AG04450 (cell line): ENCODE measurements around the gene FOSB. TPM values are rescaled to one million over a fixed set of nuclear protein-coding genes. Genes with fewer than 3 reads are reported as not detected.

ENCODE experiments used
- CTCF ChIA-PET: fragments of 300-600, 350-600 bp; formaldehyde crosslinking; extraction: SDS; loops from one replicate; lab custom pipeline; 2022; ENCODE audit warnings: antibody characterized with exemption, inconsistent platforms; lab: Charles Lee
- POLR2A ChIA-PET: fragments of 350-600 bp; formaldehyde crosslinking; extraction: SDS; loops from one replicate; lab custom pipeline; 2021; ENCODE audit warnings: antibody characterized with exemption, inconsistent platforms; lab: Yijun Ruan, JAX
- DNase-seq: peaks from one replicate; pipeline ENCODE4 v3.0.0-alpha.2; 2011; ENCODE audit warnings: low read depth, low spot score
- H3K27ac ChIP-seq: one replicate; pipeline ENCODE4 v1.5.1; 2012; ENCODE audit warnings: low read depth, low read length, control low read depth
- H3K27me3 ChIP-seq: one replicate; pipeline ENCODE4 v1.6.0; 2012; ENCODE audit warnings: low read length; ENCODE audit not compliant: control insufficient read depth, insufficient read depth
- H3K4me3 ChIP-seq: 2 replicates; pipeline ENCODE4 v1.5.1; 2011; ENCODE audit warnings: mild to moderate bottlenecking, low read depth, low read length, control low read depth
- H3K9me3 ChIP-seq: 2 replicates; pipeline ENCODE4 v1.5.1; 2012; ENCODE audit warnings: low read length; ENCODE audit not compliant: control insufficient read depth, insufficient read depth
- polyA plus RNA-seq: library from polyadenylated mRNA; depleted of rRNA; stranded (reverse); fragments of >200 nt; gene quantifications from 2 replicates; pipeline ENCODE4 v1.2.3, GENCODE V29; 2011
- TF ChIP-seq, protein P1 (sequence below): IDR thresholded peaks from 2 replicates; pipeline ENCODE4 v1.5.1; 2011; ENCODE audit warnings: low read depth, low read length, control low read depth, inconsistent platforms

Gene FOSB
- polyA plus RNA-seq, 1 experiment, result 1.3 TPM

DNA sequence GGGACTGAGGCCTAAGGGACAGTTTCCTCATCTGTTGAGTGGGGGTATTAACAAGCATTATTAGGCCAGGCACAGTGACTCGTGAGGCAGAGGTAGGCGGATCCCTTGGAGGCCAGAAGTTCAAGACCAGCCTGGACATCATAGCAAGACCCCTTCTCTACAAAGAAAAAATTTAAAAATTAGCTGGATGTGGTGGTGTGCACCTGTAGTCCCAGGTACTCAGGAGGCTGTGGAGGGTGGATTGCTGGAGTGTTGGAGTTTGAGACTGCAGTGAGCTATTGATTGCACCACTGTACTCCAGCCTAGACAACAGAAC, 11.3 kb upstream of the FOSB start:
- POLR2A ChIA-PET, result interaction anchor here (0.6 to 2.4 kb wide), 3 partner anchors 11 to 214 kb away, joined by 5 to 32 read pairs (median 22); partner anchors contain the start of gene FOSB
- H3K27ac ChIP-seq, result peak overlapping the region; percentile 99
- CTCF ChIA-PET, result interaction anchor here (0.7 to 1.5 kb wide), 5 partner anchors 11 to 29 kb away, joined by 4 to 8 read pairs (median 5); partner anchors contain the start of gene FOSB
- TF ChIP-seq, protein P1, sequence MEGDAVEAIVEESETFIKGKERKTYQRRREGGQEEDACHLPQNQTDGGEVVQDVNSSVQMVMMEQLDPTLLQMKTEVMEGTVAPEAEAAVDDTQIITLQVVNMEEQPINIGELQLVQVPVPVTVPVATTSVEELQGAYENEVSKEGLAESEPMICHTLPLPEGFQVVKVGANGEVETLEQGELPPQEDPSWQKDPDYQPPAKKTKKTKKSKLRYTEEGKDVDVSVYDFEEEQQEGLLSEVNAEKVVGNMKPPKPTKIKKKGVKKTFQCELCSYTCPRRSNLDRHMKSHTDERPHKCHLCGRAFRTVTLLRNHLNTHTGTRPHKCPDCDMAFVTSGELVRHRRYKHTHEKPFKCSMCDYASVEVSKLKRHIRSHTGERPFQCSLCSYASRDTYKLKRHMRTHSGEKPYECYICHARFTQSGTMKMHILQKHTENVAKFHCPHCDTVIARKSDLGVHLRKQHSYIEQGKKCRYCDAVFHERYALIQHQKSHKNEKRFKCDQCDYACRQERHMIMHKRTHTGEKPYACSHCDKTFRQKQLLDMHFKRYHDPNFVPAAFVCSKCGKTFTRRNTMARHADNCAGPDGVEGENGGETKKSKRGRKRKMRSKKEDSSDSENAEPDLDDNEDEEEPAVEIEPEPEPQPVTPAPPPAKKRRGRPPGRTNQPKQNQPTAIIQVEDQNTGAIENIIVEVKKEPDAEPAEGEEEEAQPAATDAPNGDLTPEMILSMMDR, result no peak
- H3K9me3 ChIP-seq, result no peaks in the 10 kb centered on the region
- no peaks in the 10 kb centered on the region for H3K27me3 ChIP-seq
- no peak overlapping the region for H3K4me3 ChIP-seq
- no peak for DNase-seq

DNA sequence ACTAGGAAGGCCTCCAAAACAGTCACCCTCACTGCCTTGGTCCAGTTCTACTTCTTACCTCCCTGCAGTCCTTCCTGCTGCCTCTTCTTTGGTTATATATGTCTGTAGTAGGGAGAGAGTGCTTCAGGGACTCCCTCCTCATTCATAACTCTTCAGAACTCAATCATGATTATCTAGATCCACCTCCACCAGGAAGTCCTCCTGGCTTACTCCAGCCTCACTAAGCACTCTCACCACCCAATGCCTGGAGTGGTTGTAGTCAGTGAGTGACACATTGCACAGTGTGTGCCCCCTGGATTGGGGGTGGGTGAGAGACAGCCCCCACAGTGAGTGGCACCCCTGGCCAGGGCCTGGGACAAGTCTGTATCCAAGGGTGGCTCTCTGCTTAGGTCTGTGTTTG, 10.0 kb upstream of the FOSB start:
- CTCF ChIA-PET, result interaction anchor here (1.1 to 1.5 kb wide), 3 partner anchors 10 to 28 kb away, joined by 4 to 6 read pairs (median 5); partner anchors contain the start of gene FOSB

DNA sequence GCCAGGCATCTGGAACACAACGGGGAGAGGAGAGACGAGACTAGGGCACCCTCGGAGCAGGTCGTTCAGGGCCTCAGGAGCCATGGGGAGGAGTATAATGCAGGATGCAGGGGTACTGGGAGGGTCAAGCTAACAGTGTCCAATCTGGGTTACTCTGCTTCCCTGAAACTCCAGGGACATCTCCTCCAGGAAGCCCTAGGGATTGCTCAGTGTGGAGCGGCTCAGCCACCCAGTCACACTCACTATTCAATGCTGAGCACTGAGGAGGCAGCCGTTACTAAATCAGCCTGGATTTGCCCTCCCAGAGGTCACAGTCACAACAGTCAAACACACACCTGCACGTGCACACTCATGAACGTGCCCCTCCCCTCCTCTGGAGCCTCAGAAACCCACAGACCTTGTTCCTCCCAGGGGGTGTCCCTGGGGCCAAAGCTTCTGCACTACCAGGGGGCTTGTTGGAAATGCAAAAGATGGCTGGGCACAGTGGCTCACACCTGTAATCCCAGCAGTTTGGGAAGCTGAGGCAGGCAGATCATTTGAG, 6.9 kb upstream of the FOSB start:
- DNase-seq, result no peak
- H3K27ac ChIP-seq, result no peak overlapping the region
- H3K27me3 ChIP-seq, result no peaks in the 10 kb centered on the region
- ChIA-PET POLR2A (no interaction called here), CTCF (interaction anchor here (2.4 to 2.5 kb wide), 2 partner anchors 21 to 25 kb away, joined by 9 to 12 read pairs; no protein-coding TSS in a partner anchor)
- TF ChIP-seq, protein P1, result no peak
- H3K4me3 ChIP-seq, result no peak overlapping the region
- H3K9me3 ChIP-seq, result no peaks in the 10 kb centered on the region

More for the DNA sequence above, 10.0 kb upstream of the FOSB start:
- POLR2A ChIA-PET, result no interaction called here
- TF ChIP-seq, protein P1, result no peak
- no peak for DNase-seq
- no peaks in the 10 kb centered on the region for H3K27me3 ChIP-seq
- H3K27ac ChIP-seq, result no peak overlapping the region
- H3K9me3 ChIP-seq, result no peaks in the 10 kb centered on the region
- no peak overlapping the region for H3K4me3 ChIP-seq

DNA sequence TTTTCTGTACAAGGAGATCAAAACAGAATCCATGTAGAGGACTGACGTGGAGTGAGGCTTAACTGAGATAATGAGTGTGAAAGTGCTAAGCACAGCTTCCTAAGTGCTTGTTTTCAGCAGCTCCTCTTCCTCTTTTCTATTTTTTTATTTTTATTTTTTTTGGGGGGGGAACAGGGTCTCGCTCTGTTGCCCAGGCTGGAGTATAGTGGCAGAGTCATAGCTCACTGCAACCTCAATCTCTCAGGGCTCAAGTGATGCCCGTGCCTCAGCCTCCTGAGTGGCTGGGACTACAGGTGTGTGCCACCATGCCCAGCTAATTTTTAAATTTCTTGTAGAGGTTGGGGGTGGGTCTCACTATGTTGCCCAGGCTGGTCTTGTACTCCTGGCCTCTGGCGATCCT, 5.6 kb upstream of the FOSB start:
- Histone ChIP-seq H3K9me3 (no peaks in the 10 kb centered on the region), H3K4me3 (no peak overlapping the region), H3K27ac (no peak overlapping the region), H3K27me3 (no peaks in the 10 kb centered on the region)
- ChIA-PET CTCF (interaction anchor here (1.2 to 2.5 kb wide), 3 partner anchors 16 to 24 kb away, joined by 3 to 12 read pairs (median 9); no protein-coding TSS in a partner anchor), POLR2A (no interaction called here)
- TF ChIP-seq, protein P1, result no peak
- no peak for DNase-seq

DNA sequence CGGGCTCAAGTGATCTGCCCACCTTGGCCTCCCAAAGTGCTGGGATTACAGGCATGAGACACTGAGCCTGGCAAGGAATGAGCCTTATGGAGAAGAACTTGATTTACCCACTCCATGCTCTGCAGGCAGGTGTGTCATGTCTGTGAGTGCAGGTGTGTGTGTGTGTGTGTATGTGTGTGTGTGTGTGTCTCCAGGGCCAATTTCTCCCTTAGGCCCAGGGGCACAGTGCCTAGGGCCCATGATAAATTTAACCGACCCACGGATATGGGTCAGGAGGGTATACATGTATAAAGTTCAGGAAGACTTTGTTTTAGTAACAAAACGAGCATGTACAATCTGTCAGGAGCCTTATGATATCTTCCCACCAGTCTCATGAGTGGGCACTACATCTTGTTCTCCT, 4.6 kb upstream of the FOSB start:
- TF ChIP-seq, protein P1, result no peak
- CTCF ChIA-PET, result interaction anchor here (1.2 to 2.5 kb wide), 3 partner anchors 15 to 24 kb away, joined by 3 to 12 read pairs (median 9); no protein-coding TSS in a partner anchor
- H3K27ac ChIP-seq, result no peak overlapping the region

More for the DNA sequence above, 4.6 kb upstream of the FOSB start:
- Histone ChIP-seq H3K4me3 (no peak overlapping the region), H3K9me3 (no peaks in the 10 kb centered on the region; the same call in 1 of the 2 replicates), H3K27me3 (no peaks in the 10 kb centered on the region)
- DNase-seq, result no peak
- POLR2A ChIA-PET, result no interaction called here
